ENCODE measurements around the gene TEKT5.
A peak's percentile ranks its signal among the peaks of the same experiment; 100 is the strongest.

Gene TEKT5

DNA sequence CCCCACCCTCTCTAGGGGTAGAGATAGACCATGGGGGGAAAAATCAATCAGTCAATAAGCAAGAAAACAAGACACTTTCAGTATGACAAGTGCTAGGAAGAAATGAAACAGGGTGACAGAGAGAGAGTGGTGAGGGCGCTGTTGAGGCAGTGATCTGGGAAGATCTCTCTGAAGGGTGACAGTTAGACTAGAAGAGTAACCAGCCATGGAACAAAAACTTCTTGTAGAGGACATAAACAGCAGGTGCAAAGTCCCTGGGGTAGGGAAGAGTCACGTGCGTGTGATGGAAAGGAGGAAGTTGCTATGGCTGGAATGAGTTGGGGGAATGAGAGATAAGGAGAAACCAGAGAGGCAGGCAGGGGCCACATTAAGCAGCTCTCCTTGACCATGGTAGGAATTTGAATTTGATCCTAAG, 97.5 kb downstream of the TEKT5 start:
- TF ChIP-seq EGR1 (IDR thresholded peaks at IDR 0.05) (no peak), RAD21 (IDR thresholded peaks at IDR 0.05; ENCODE audit: low read depth) (no peak), TCF12 (IDR thresholded peaks at IDR 0.05; ENCODE audit: low read depth) (no peak)

- TF ChIP-seq TAF1 (IDR thresholded peaks at IDR 0.05; ENCODE audit: low read depth): no peak; the same call in 1 of the 2 replicates
- TF ChIP-seq, protein P1, sequence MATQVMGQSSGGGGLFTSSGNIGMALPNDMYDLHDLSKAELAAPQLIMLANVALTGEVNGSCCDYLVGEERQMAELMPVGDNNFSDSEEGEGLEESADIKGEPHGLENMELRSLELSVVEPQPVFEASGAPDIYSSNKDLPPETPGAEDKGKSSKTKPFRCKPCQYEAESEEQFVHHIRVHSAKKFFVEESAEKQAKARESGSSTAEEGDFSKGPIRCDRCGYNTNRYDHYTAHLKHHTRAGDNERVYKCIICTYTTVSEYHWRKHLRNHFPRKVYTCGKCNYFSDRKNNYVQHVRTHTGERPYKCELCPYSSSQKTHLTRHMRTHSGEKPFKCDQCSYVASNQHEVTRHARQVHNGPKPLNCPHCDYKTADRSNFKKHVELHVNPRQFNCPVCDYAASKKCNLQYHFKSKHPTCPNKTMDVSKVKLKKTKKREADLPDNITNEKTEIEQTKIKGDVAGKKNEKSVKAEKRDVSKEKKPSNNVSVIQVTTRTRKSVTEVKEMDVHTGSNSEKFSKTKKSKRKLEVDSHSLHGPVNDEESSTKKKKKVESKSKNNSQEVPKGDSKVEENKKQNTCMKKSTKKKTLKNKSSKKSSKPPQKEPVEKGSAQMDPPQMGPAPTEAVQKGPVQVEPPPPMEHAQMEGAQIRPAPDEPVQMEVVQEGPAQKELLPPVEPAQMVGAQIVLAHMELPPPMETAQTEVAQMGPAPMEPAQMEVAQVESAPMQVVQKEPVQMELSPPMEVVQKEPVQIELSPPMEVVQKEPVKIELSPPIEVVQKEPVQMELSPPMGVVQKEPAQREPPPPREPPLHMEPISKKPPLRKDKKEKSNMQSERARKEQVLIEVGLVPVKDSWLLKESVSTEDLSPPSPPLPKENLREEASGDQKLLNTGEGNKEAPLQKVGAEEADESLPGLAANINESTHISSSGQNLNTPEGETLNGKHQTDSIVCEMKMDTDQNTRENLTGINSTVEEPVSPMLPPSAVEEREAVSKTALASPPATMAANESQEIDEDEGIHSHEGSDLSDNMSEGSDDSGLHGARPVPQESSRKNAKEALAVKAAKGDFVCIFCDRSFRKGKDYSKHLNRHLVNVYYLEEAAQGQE (IDR thresholded peaks at IDR 0.05; ENCODE audit: low read depth): peak; percentile 17; the same call in 1 of the 2 replicates
- TF ChIP-seq TCF12 (IDR thresholded peaks at IDR 0.05; ENCODE audit: low read depth): peak; percentile 100
- peak; percentile 91 for TF ChIP-seq FOXM1 (IDR thresholded peaks at IDR 0.05; ENCODE audit: borderline replicate concordance, low read depth)
- TF ChIP-seq, protein P2, sequence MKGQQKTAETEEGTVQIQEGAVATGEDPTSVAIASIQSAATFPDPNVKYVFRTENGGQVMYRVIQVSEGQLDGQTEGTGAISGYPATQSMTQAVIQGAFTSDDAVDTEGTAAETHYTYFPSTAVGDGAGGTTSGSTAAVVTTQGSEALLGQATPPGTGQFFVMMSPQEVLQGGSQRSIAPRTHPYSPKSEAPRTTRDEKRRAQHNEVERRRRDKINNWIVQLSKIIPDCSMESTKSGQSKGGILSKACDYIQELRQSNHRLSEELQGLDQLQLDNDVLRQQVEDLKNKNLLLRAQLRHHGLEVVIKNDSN (IDR thresholded peaks at IDR 0.05): peak; percentile 77
- TF ChIP-seq, protein P3, sequence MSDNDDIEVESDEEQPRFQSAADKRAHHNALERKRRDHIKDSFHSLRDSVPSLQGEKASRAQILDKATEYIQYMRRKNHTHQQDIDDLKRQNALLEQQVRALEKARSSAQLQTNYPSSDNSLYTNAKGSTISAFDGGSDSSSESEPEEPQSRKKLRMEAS (IDR thresholded peaks at IDR 0.05): peak; percentile 98
- TF ChIP-seq EGR1 (IDR thresholded peaks at IDR 0.05): peak; percentile 98
- TF ChIP-seq CREB1 (IDR thresholded peaks at IDR 0.05; ENCODE audit: low read depth): no peak
- peak; percentile 99 for TF ChIP-seq NFIC (IDR thresholded peaks at IDR 0.05)
- TF ChIP-seq YY1 (IDR thresholded peaks at IDR 0.05; ENCODE audit: low read depth): peak; percentile 83
- TF ChIP-seq TEAD4 (IDR thresholded peaks at IDR 0.05): peak; percentile 97
- peak; percentile 29; the same call in 1 of the 2 replicates for TF ChIP-seq CEBPB (IDR thresholded peaks at IDR 0.05)
- peak; percentile 44; the same call in 1 of the 2 replicates for TF ChIP-seq RAD21 (IDR thresholded peaks at IDR 0.05; ENCODE audit: low read depth)
- TF ChIP-seq ZBTB7A (IDR thresholded peaks at IDR 0.05; ENCODE audit: low read depth): no peak
- TF ChIP-seq EP300 (IDR thresholded peaks at IDR 0.05; ENCODE audit: borderline replicate concordance): peak; percentile 97
Observed at GRCh38 chr16:10594312-10594950, 100.3 kb downstream of the TEKT5 start.

- no peak for TF ChIP-seq NFIC (IDR thresholded peaks at IDR 0.05)
- no peak for TF ChIP-seq RAD21 (IDR thresholded peaks at IDR 0.05; ENCODE audit: low read depth)
- no peak for TF ChIP-seq CREB1 (IDR thresholded peaks at IDR 0.05; ENCODE audit: low read depth)
- no peak for TF ChIP-seq EP300 (IDR thresholded peaks at IDR 0.05; ENCODE audit: borderline replicate concordance)
- no peak for TF ChIP-seq TCF12 (IDR thresholded peaks at IDR 0.05; ENCODE audit: low read depth)
- TF ChIP-seq, protein P1 (IDR thresholded peaks at IDR 0.05; ENCODE audit: low read depth): no peak
- TF ChIP-seq, protein P2 (IDR thresholded peaks at IDR 0.05): no peak
Observed at GRCh38 chr16:10592611-10593010, 102.1 kb downstream of the TEKT5 start.

DNA sequence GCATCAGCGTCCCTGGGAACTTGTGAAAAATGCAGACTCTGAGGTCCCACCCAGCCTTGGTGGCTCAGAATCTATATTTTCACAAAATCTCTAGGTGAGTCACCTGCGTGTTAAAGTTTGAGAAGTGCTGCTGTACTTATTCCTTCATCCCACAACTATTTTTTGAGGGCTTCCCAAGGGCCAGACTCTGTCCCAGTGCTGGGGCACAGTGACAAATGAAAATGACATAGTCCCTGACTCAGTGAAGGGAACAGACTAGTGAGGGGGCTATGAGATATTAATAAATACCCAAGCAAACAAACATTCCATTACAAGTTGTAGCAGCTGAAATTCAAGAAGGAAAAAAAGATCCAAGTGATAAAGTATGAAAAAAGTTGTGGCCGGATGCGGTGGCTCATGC, 104.4 kb downstream of the TEKT5 start:
- no peak for TF ChIP-seq TEAD4 (IDR thresholded peaks at IDR 0.05)
- TF ChIP-seq EP300 (IDR thresholded peaks at IDR 0.05; ENCODE audit: borderline replicate concordance): no peak
- no peak for TF ChIP-seq CREB1 (IDR thresholded peaks at IDR 0.05; ENCODE audit: low read depth)
- TF ChIP-seq NFIC (IDR thresholded peaks at IDR 0.05): no peak
- TF ChIP-seq YY1 (IDR thresholded peaks at IDR 0.05; ENCODE audit: low read depth): no peak
- TF ChIP-seq ZBTB7A (IDR thresholded peaks at IDR 0.05; ENCODE audit: low read depth): no peak
- TF ChIP-seq FOXM1 (IDR thresholded peaks at IDR 0.05; ENCODE audit: borderline replicate concordance, low read depth): no peak
- TF ChIP-seq EGR1 (IDR thresholded peaks at IDR 0.05): no peak
- TF ChIP-seq, protein P1 (IDR thresholded peaks at IDR 0.05; ENCODE audit: low read depth): no peak
- no peak for TF ChIP-seq CEBPB (IDR thresholded peaks at IDR 0.05)
- TF ChIP-seq, protein P3 (IDR thresholded peaks at IDR 0.05): no peak
- TF ChIP-seq, protein P2 (IDR thresholded peaks at IDR 0.05): no peak

Data from Ishikawa (cell line).